ENCODE results near the gene ITPKB.

The ITPKB gene

DNA sequence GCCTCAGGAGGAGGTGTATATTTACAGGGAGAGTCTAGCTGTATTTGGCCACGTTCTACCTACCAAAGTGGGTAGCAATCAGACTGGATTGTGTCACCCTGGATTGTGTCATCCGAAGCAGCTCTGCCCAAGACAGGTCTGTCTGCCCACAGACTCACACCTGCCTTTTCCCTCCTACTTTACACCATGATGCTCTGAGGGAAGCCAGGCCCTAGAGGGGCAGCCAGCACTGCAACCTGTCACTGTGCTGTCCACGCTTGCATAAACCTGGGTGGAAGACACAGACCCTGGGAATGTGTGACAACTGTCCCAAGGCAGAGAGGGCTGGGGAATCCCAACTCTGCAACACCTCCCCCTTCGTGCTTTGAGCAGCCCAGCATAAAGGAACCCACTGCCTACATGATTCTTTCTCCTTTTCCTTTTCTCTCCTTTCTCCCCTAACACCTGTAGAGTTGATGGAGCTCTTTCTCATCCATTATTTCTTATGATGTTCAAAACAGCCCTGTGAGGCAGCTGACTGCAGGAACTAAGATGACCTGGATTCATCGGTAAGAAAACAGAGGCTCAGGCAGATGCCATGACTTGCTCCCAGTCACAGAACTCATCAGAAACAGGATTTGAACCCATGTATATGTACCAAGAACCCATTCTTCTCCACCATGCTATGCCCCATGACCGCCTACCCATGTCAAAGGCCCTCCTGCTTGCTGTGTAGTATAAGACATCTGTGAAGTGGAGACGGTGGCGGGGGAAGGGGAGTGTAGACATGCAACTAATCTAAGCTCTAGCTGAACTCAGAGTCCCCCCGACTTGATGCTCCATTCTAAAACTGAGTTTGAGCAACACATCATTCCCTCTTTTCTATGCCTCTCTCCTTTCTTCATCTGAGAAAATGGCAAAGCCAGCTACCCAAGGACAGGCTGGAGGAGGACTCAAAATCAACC is 55.9 kb downstream of the ITPKB start:
- in situ Hi-C loops (cut with HindIII; ENCODE audit: low pct_ligation_motif_present, low sequenced_read_pairs), result no loop called here
- Histone ChIP-seq H3K27ac (no peak overlapping the region), H3K27me3 (replicated peaks) (no peaks in the 10 kb centered on the region), H3K4me3 (ENCODE audit: low read depth, low read length) (no peak overlapping the region), H3K36me3 (replicated peaks) (no peaks in the 10 kb centered on the region)
- TF ChIP-seq CTCF (IDR thresholded peaks at IDR 0.05; ENCODE audit: low read depth, low read length, missing control alignments), result no peak
- no peak for DNase-seq

DNA sequence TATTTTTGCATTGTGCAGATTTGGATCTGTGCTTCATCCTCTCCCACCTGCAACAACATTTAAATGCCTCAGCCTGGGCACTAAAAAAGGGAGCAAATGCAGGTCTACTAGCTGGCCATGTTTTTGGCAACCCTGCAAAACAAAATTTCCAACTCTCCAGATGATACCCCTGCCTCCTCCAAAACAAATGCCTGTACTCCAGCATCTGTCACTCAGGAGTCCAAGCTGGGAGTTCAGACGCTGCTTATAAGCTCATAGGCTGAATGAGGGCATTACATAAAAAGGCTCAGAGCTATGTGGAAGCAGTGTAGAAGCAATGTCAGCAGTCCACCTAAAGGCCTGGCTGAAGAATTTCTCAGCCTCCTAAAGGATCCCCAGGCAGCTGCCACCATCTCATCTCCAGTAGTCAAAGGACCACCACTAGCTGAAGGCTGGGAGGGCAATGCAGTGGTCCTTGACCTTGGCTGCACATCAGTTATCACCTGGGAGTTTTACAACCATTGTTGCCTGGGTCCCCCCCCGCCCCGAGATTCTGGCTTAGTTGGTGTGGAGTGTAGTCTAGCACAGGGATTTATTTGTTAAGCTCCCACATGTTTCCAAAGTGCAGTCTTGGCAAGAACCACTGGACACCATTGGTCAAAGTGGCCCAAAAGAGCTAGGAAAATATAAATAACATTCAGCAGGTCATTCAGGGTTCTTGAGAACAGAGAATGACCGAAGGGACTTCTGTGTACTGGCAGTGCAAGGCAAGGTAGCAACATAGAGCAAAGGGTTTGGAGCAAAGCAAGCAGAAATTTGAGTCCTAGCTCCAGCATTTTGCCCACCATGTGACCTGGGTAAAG is 57.2 kb downstream of the ITPKB start:
- Histone ChIP-seq H3K36me3 (replicated peaks) (no peaks in the 10 kb centered on the region), H3K27ac (no peak overlapping the region), H3K27me3 (replicated peaks) (no peaks in the 10 kb centered on the region), H3K4me3 (ENCODE audit: low read depth, low read length) (no peak overlapping the region)
- in situ Hi-C loops (cut with HindIII; ENCODE audit: low pct_ligation_motif_present, low sequenced_read_pairs), result no loop called here
- DNase-seq, result no peak
- no peak for TF ChIP-seq CTCF (IDR thresholded peaks at IDR 0.05; ENCODE audit: low read depth, low read length, missing control alignments)

GRCh38 chr1:226680653-226681052 is 58.4 kb downstream of the ITPKB start:
- Histone ChIP-seq H3K27me3 (replicated peaks) (no peaks in the 10 kb centered on the region), H3K4me3 (ENCODE audit: low read depth, low read length) (no peak overlapping the region), H3K27ac (no peak overlapping the region), H3K36me3 (replicated peaks) (no peaks in the 10 kb centered on the region)
- TF ChIP-seq CTCF (IDR thresholded peaks at IDR 0.05; ENCODE audit: low read depth, low read length, missing control alignments), result no peak
- DNase-seq, result no peak
- in situ Hi-C loops (cut with HindIII; ENCODE audit: low pct_ligation_motif_present, low sequenced_read_pairs), result no loop called here

DNA sequence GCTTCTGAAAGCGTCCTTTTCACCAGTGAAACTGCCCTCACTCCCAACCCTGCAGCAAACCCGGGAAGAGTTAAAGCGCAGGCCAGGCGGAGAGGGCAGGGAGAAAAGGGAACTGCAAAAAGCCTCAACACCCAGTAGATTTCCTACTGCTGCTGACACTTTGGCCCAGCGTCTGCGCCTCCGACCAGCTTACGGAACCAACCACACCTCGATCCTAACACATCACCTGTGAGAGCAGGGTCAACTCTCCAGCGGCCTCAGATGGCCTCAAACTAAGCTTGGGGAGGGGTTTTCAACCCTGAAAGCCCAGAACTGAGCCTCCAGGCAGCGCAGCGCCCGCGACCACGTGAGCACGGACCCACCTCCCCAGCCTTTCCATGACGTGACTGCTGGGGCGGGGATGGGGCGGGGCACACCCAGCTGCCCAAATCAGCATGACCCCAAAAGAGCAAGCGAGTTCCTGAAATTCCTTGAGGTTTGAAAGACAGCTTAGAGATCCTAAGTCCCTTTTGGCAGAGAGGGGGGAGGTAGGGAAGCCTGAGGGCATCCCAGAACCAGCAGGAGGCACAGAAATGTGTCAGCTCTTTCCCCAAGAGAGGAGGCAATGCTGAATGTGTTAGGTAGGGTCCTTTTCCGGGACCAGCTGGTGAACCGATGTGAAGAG is 59.1 kb downstream of the ITPKB start:
- Histone ChIP-seq H3K27ac (no peak overlapping the region), H3K36me3 (replicated peaks) (no peaks in the 10 kb centered on the region), H3K27me3 (replicated peaks) (no peaks in the 10 kb centered on the region), H3K4me3 (ENCODE audit: low read depth, low read length) (peak overlapping the region; percentile 58)
- in situ Hi-C loops (cut with HindIII; ENCODE audit: low pct_ligation_motif_present, low sequenced_read_pairs), result no loop called here
- DNase-seq, result peak; percentile 51
- TF ChIP-seq CTCF (IDR thresholded peaks at IDR 0.05; ENCODE audit: low read depth, low read length, missing control alignments), result no peak

DNA sequence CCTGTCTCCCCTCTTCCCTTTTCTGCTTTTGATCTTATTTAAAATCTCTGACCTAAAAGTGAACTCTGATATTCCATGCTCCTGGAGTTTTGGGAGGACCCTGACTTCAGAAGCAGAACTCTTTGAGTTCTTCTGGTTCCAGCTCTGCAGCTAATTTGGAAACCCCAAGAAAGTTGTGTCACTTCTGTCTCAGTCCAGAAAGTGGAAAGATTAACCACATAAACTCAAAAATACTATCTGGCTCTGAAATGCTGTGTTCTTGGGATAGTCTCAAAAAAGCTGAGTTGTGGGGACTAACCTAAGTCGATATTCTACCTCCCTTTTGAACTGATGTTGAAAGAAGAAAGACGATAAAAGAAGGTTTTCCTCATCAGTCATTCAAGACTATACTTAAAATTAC is 59.8 kb downstream of the ITPKB start:
- no peak for TF ChIP-seq CTCF (IDR thresholded peaks at IDR 0.05; ENCODE audit: low read depth, low read length, missing control alignments)
- no peak overlapping the region for H3K4me3 ChIP-seq (ENCODE audit: low read depth, low read length)
- H3K27me3 ChIP-seq (replicated peaks), result no peaks in the 10 kb centered on the region
- in situ Hi-C loops (cut with HindIII; ENCODE audit: low pct_ligation_motif_present, low sequenced_read_pairs), result no loop called here
- H3K36me3 ChIP-seq (replicated peaks), result no peaks in the 10 kb centered on the region
- H3K27ac ChIP-seq, result no peak overlapping the region
- no peak for DNase-seq

Measured in brain microvascular endothelial cell (primary cell).